SU-DHL-6 (cell line): ENCODE measurements around the gene TMEM178A.

Experiments
- H2AFZ ChIP-seq: fragments of 200-600 bp; sonication (generic); 2 replicates; pipeline ENCODE4 v1.6.1; 2014; ENCODE audit warnings: low read depth, mild to moderate bottlenecking, moderate library complexity, mixed read lengths, antibody characterized with exemption, low read length; ENCODE audit not compliant: severe bottlenecking
- H3F3A ChIP-seq: fragments of 200-600 bp; shearing (Covaris generic); 2 replicates; pipeline ENCODE4 v1.6.0; 2016; ENCODE audit warnings: antibody characterized with exemption, mild to moderate bottlenecking; ENCODE audit not compliant: insufficient read depth
- H3K27ac ChIP-seq: fragments of 200-600 bp; sonication (generic); 2 replicates; pipeline ENCODE4 v1.5.1; 2016; ENCODE audit warnings: low read depth, mild to moderate bottlenecking, low read length, moderate library complexity, mixed read lengths
- H3K27me3 ChIP-seq: fragments of 200-600 bp; sonication (generic), shearing (Covaris generic); 2 replicates; pipeline ENCODE4 v1.6.0; 2014; ENCODE audit warnings: mild to moderate bottlenecking, low read length
- H3K36me3 ChIP-seq: fragments of 200-600 bp; sonication (generic); 2 replicates; pipeline ENCODE4 v1.6.1; 2014; ENCODE audit warnings: mild to moderate bottlenecking, low read length, mixed read lengths
- H3K4me2 ChIP-seq: fragments of 300-600, 200-600 bp; shearing (Covaris generic), sonication (generic); 2 replicates; pipeline ENCODE4 v1.6.0; 2014; ENCODE audit warnings: low read length, low read depth, mild to moderate bottlenecking; ENCODE audit not compliant: poor library complexity, severe bottlenecking
- H3K4me3 ChIP-seq: fragments of 200-600 bp; sonication (generic); 2 replicates; pipeline ENCODE4 v1.5.1; 2014; ENCODE audit warnings: antibody characterized with exemption, low read length, mild to moderate bottlenecking, mixed read lengths; ENCODE audit not compliant: insufficient read depth, poor library complexity, severe bottlenecking
- H3K79me2 ChIP-seq: fragments of 200-600 bp; sonication (generic); 2 replicates; pipeline ENCODE4 v1.6.1; 2014; ENCODE audit warnings: mild to moderate bottlenecking, low read length, moderate library complexity; ENCODE audit not compliant: insufficient read depth
- H3K9ac ChIP-seq: fragments of 200-600 bp; sonication (generic); 2 replicates; pipeline ENCODE4 v1.7.0; 2014; ENCODE audit warnings: mild to moderate bottlenecking, low read length
- H3K9me2 ChIP-seq: fragments of 200-600 bp; sonication (generic); replicated peaks from 2 replicates; pipeline ENCODE4 v1.6.1; 2014; ENCODE audit warnings: low read length; ENCODE audit not compliant: insufficient read depth
- H3K9me3 ChIP-seq: fragments of 200-600 bp; sonication (generic); 2 replicates; pipeline ENCODE4 v1.6.1; 2014; ENCODE audit warnings: low read length, mixed read lengths; ENCODE audit not compliant: insufficient read depth
- H4K20me1 ChIP-seq: fragments of 200-600 bp; sonication (generic); 2 replicates; pipeline ENCODE4 v1.6.1; 2014; ENCODE audit warnings: low read depth, mild to moderate bottlenecking, antibody characterized with exemption, low read length, moderate library complexity, mixed read lengths
- CTCF ChIP-seq: fragments of 200-600 bp; sonication (generic); IDR thresholded peaks from one replicate; pipeline ENCODE4 v1.5.1; 2017; ENCODE audit warnings: antibody characterized with exemption, mild to moderate bottlenecking, low read length, moderate library complexity; ENCODE audit not compliant: insufficient read depth, poor library complexity, severe bottlenecking
- EZH2phosphoT487 ChIP-seq: fragments of 200-600 bp; sonication (generic), shearing (Covaris generic); conservative IDR thresholded peaks from 2 replicates; pipeline ENCODE4 v1.6.1; 2018; ENCODE audit warnings: mild to moderate bottlenecking, antibody characterized with exemption, low read length, moderate library complexity, mixed read lengths

The TMEM178A gene

DNA sequence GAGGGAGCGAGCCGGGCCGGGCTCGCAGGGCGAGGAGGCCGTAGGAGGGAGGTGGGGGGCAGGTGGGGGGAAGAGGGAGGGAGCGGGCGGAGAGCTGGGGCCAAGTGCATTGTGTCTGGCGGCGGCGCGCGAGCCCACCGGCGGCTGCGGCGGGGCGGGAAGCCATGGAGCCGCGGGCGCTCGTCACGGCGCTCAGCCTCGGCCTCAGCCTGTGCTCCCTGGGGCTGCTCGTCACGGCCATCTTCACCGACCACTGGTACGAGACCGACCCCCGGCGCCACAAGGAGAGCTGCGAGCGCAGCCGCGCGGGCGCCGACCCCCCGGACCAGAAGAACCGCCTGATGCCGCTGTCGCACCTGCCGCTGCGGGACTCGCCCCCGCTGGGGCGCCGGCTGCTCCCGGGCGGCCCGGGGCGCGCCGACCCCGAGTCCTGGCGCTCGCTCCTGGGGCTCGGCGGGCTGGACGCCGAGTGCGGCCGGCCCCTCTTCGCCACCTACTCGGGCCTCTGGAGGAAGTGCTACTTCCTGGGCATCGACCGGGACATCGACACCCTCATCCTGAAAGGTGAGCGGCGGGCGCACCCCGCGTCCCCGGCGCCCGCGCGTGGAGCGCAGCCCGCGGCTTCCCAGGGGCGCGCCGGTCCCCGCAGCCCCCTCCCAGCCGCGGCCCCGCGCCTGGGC is at the start of gene TMEM178A:
TMEM178A (plus strand) TSS at position 107 of the 680 bp plus-strand sequence; CDS start at position 165, 58 bp downstream.
- Histone ChIP-seq H3K27ac (no peak within 1 kb of the TSS), H3K9me2 (no peaks in the 10 kb centered on the region), H3K36me3 (no peaks in the 10 kb centered on the region), H3K4me2 (no peak within 1 kb of the TSS), H3K4me3 (no peak within 1 kb of the TSS), H3K9ac (no peak within 1 kb of the TSS), H4K20me1 (no peaks in the 10 kb centered on the region), H3F3A (no peaks in the 10 kb centered on the region), H2AFZ (no peak within 1 kb of the TSS), H3K27me3 (no peaks in the 10 kb centered on the region), H3K79me2 (no peaks in the 10 kb centered on the region), H3K9me3 (no peaks in the 10 kb centered on the region)
- no peak for TF ChIP-seq EZH2phosphoT487
- TF ChIP-seq CTCF = no peak

DNA sequence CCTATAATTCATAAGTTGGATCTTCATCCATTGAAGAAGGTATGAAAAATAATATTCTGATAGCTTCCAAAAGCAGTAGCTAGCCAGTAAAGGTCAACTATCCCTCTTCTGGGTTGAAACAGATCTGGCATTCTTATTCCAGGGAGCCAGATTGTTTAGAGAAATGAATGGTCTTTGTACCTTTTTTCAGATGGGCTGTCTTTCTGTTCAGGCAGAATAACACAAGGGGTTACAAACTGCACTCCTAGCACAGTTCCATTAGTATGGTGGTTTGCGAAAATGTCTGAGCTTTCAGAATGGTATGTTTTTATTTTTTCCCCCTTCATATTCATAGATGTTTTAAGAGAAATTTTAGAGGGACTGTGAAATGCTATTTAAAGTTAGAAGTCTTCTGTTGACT is 47.5 kb upstream of the TMEM178A start:
- Histone ChIP-seq H3K4me2 (no peak overlapping the region), H4K20me1 (no peaks in the 10 kb centered on the region), H3K79me2 (no peaks in the 10 kb centered on the region), H3K27ac (no peak overlapping the region), H3K27me3 (no peaks in the 10 kb centered on the region), H3K4me3 (no peak overlapping the region), H3K36me3 (no peaks in the 10 kb centered on the region), H3K9me2 (no peaks in the 10 kb centered on the region), H2AFZ (no peak overlapping the region), H3K9ac (no peak overlapping the region), H3F3A (no peaks in the 10 kb centered on the region), H3K9me3 (no peaks in the 10 kb centered on the region)
- TF ChIP-seq CTCF (no peak), EZH2phosphoT487 (no peak)

DNA sequence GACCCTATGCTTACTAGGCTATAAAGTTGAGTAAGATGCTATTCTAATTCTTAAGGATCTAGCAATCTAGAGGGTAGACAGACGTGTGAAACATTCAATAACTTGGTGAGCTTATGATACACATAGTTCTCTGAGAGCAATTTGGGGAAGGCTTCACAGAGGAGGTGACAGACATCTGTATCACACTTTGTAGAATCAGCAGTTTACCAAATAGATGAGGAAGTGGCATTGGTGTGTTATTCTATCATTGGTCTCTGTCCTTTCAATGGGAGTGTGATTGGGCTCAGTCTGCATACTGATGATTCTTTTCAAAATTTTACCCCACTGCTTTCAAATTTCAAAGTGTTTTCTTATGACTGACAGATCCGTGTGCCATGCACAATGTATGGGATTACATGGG is 47.0 kb upstream of the TMEM178A start:
- Histone ChIP-seq H3K4me2 (no peak overlapping the region), H3K79me2 (no peaks in the 10 kb centered on the region), H3K9me3 (no peaks in the 10 kb centered on the region), H3K9me2 (no peaks in the 10 kb centered on the region), H3K27ac (no peak overlapping the region), H3K36me3 (no peaks in the 10 kb centered on the region), H3K4me3 (no peak overlapping the region), H3F3A (no peaks in the 10 kb centered on the region), H4K20me1 (no peaks in the 10 kb centered on the region), H2AFZ (no peak overlapping the region), H3K9ac (no peak overlapping the region), H3K27me3 (no peaks in the 10 kb centered on the region)
- TF ChIP-seq CTCF (no peak), EZH2phosphoT487 (no peak)
